H1 (cell line): ENCODE data around the gene TUBGCP5. TPM values are rescaled to one million over a fixed set of nuclear protein-coding genes. Genes with fewer than 3 reads are reported as not detected.
"Not testable (repeated sequence)": the region's sequence is repeated elsewhere in the genome, so short reads cannot be mapped to it uniquely, and the experiment has no call there.

ENCODE experiments used
- CTCF ChIA-PET: fragments of 300-600 bp; sonication (Branson Sonifier 250); formaldehyde crosslinking; loops from one replicate; lab custom pipeline; 2021; ENCODE audit not compliant: partially characterized antibody; lab: Charles Lee
- POLR2A ChIA-PET: fragments of 300-600 bp; sonication (Branson Sonifier 250); formaldehyde crosslinking; loops from one replicate; lab custom pipeline; 2021; ENCODE audit warnings: inconsistent platforms; ENCODE audit not compliant: partially characterized antibody; lab: Charles Lee
- DNase-seq, 2 experiments: peaks; one replicate each; pipeline versions ENCODE4 v3.0.0 to v3.0.0-alpha.2; 2010 to 2022; ENCODE audit warnings: low spot score in 2 of 2, low read depth in 1 of 2, mixed read lengths in 1 of 2
- FAIRE-seq: peaks from 2 replicates; lab custom pipeline; 2011; peaks lifted over from hg19 to GRCh38; lab: Jason Lieb, UNC
- H2AFZ ChIP-seq: 2 replicates; pipeline ENCODE4 v1.8.1; 2012; ENCODE audit warnings: low read length, inconsistent platforms
- H2AK5ac ChIP-seq: 2 replicates; pipeline ENCODE4 v1.6.1; 2013; ENCODE audit warnings: low read depth, low read length
- H2BK120ac ChIP-seq: replicated peaks from 2 replicates; pipeline ENCODE3; 2013; ENCODE audit warnings: low read depth, low read length, inconsistent platforms
- H2BK12ac ChIP-seq: 2 replicates; pipeline ENCODE4 v1.6.1; 2013; ENCODE audit warnings: low read depth, low read length
- H2BK15ac ChIP-seq: 2 replicates; pipeline ENCODE4 v1.6.1; 2013; ENCODE audit warnings: low read length
- H2BK20ac ChIP-seq: 2 replicates; pipeline ENCODE4 v1.6.1; 2013; ENCODE audit warnings: low read length
- H2BK5ac ChIP-seq: 2 replicates; pipeline ENCODE4 v1.6.1; 2013; ENCODE audit warnings: low read depth, low read length
- H3K14ac ChIP-seq: 2 replicates; pipeline ENCODE4 v1.6.1; 2013; ENCODE audit warnings: inconsistent platforms; ENCODE audit not compliant: insufficient read length
- H3K18ac ChIP-seq: 2 replicates; pipeline ENCODE4 v1.6.1; 2013; ENCODE audit warnings: low read length; ENCODE audit errors: extremely low read depth
- H3K23ac ChIP-seq: 2 replicates; pipeline ENCODE4 v1.6.1; 2013; ENCODE audit warnings: inconsistent platforms; ENCODE audit not compliant: insufficient read length
- H3K23me2 ChIP-seq: 2 replicates; pipeline ENCODE4 v1.6.1; 2013; ENCODE audit warnings: low read depth, low read length
- H3K27ac ChIP-seq: 2 replicates; pipeline ENCODE4 v1.6.1; 2011; ENCODE audit warnings: low read depth, low read length, inconsistent platforms
- H3K27me3 ChIP-seq, 4 experiments: replicated peaks in 1 of 4; 1 replicate in 1 of 4; 2 replicates in 3 of 4; pipeline versions ENCODE4 v1.6.1 to v1.8.1; 2011 to 2013; ENCODE audit warnings: low read length in 3 of 4, mild to moderate bottlenecking in 3 of 4, inconsistent platforms in 2 of 4, mixed read lengths in 2 of 4, moderate library complexity in 1 of 4; ENCODE audit not compliant: control insufficient read depth in 3 of 4, insufficient read depth in 3 of 4; ENCODE audit errors: extremely low read depth in 1 of 4
- H3K36me3 ChIP-seq, 4 experiments: 2 replicates each; pipeline versions ENCODE4 v1.6.1 to v1.8.1; 2011 to 2013; ENCODE audit warnings: mild to moderate bottlenecking in 4 of 4, low read length in 3 of 4, moderate library complexity in 2 of 4, control low read depth in 1 of 4, inconsistent platforms in 1 of 4; ENCODE audit not compliant: insufficient read depth in 4 of 4, control insufficient read depth in 2 of 4
- H3K4ac ChIP-seq: replicated peaks from 2 replicates; pipeline ENCODE3; 2013; ENCODE audit warnings: low read length, low read depth, mixed read lengths, inconsistent platforms; ENCODE audit not compliant: insufficient read length
- H3K4me1 ChIP-seq, 4 experiments: replicated peaks in 1 of 4; 1 replicate in 1 of 4; 2 replicates in 3 of 4; pipeline versions ENCODE4 v1.6.1 to v1.8.1; 2011 to 2013; ENCODE audit warnings: low read length in 3 of 4, inconsistent platforms in 2 of 4, mixed read lengths in 1 of 4; ENCODE audit not compliant: insufficient read depth in 4 of 4, control insufficient read depth in 3 of 4
- H3K4me2 ChIP-seq, 2 experiments: 2 replicates each; pipeline versions ENCODE4 v1.6.1 to v1.8.1; 2011 to 2013; ENCODE audit warnings: low read depth in 2 of 2, low read length in 2 of 2, control low read depth in 1 of 2, inconsistent platforms in 1 of 2, mild to moderate bottlenecking in 1 of 2; ENCODE audit not compliant: insufficient read depth in 1 of 2
- H3K4me3 ChIP-seq, 4 experiments: fragments of 200-600, 300-600 bp in 1 of 4; sonication (generic), shearing (Covaris generic), sonication (Bioruptor Twin) in 1 of 4; 2 replicates each; pipeline versions ENCODE4 v1.5.1 to v1.8.1; 2011 to 2016; ENCODE audit warnings: low read length in 4 of 4, low read depth in 3 of 4, control low read depth in 2 of 4, inconsistent platforms in 2 of 4, mild to moderate bottlenecking in 2 of 4, mixed read lengths in 1 of 4, moderate library complexity in 1 of 4; ENCODE audit not compliant: insufficient read depth in 2 of 4; ENCODE audit errors: extremely low read depth in 1 of 4
- H3K56ac ChIP-seq: replicated peaks from 2 replicates; pipeline ENCODE3; 2013; ENCODE audit warnings: low read depth, mild to moderate bottlenecking, mixed read lengths, low read length, inconsistent platforms; ENCODE audit not compliant: insufficient read length
- H3K79me1 ChIP-seq: 2 replicates; pipeline ENCODE4 v1.6.1; 2013; ENCODE audit warnings: low read depth, low read length, control low read depth
- H3K79me2 ChIP-seq, 2 experiments: 2 replicates each; pipeline versions ENCODE4 v1.6.1 to v1.8.1; 2012 to 2013; ENCODE audit warnings: low read length in 2 of 2, mild to moderate bottlenecking in 2 of 2, inconsistent platforms in 1 of 2; ENCODE audit not compliant: insufficient read depth in 2 of 2, control insufficient read depth in 1 of 2
- H3K9ac ChIP-seq, 4 experiments: replicated peaks in 1 of 4; 1 replicate in 1 of 4; 2 replicates in 3 of 4; pipeline versions ENCODE4 v1.6.1 to v1.8.1; 2011 to 2013; ENCODE audit warnings: low read depth in 3 of 4, low read length in 3 of 4, control low read depth in 2 of 4, mild to moderate bottlenecking in 2 of 4, moderate library complexity in 2 of 4, inconsistent platforms in 1 of 4; ENCODE audit errors: extremely low read depth in 1 of 4
- H3K9me3 ChIP-seq, 2 experiments: 2 replicates each; pipeline versions ENCODE4 v1.6.1 to v1.8.1; 2012 to 2013; ENCODE audit warnings: mild to moderate bottlenecking in 2 of 2, moderate library complexity in 2 of 2, control low read depth in 1 of 2, inconsistent platforms in 1 of 2, low read depth in 1 of 2, low read length in 1 of 2, mixed read lengths in 1 of 2; ENCODE audit not compliant: insufficient read depth in 2 of 2
- H4K20me1 ChIP-seq, 2 experiments: replicated peaks in 1 of 2; 2 replicates each; pipeline versions ENCODE3 to v1.8.1; 2011 to 2013; ENCODE audit warnings: inconsistent platforms in 2 of 2, low read length in 2 of 2, mild to moderate bottlenecking in 1 of 2; ENCODE audit not compliant: insufficient read depth in 2 of 2, control insufficient read depth in 1 of 2
- H4K5ac ChIP-seq: 2 replicates; pipeline ENCODE4 v1.6.1; 2013; ENCODE audit warnings: low read length, low read depth, mixed read lengths, inconsistent platforms; ENCODE audit not compliant: insufficient read length
- H4K8ac ChIP-seq: 2 replicates; pipeline ENCODE4 v1.8.0; 2013; ENCODE audit warnings: mild to moderate bottlenecking, moderate library complexity, low read length, inconsistent platforms; ENCODE audit not compliant: insufficient read depth; ENCODE audit errors: extremely low read depth
- H4K91ac ChIP-seq: replicated peaks from 2 replicates; pipeline ENCODE3; 2013; ENCODE audit warnings: low read length, mixed read lengths, inconsistent platforms; ENCODE audit not compliant: insufficient read length
- EGR1 ChIP-seq: IDR thresholded peaks from 2 replicates; pipeline ENCODE4 v1.6.1; 2011; ENCODE audit warnings: low read depth, low read length, borderline replicate concordance
- FOSL1 ChIP-seq: IDR thresholded peaks from 2 replicates; pipeline ENCODE4 v1.6.1; 2011; ENCODE audit warnings: mild to moderate bottlenecking, low read depth, low read length, moderate library complexity; ENCODE audit not compliant: insufficient read depth
- KDM4A ChIP-seq: IDR thresholded peaks from one replicate; pipeline ENCODE4 v1.7.1; 2012; ENCODE audit warnings: low read depth, mild to moderate bottlenecking, moderate library complexity, low read length, inconsistent platforms; ENCODE audit not compliant: severe bottlenecking
- MAFK ChIP-seq: IDR thresholded peaks from 2 replicates; pipeline ENCODE4 v1.6.1; 2012; ENCODE audit warnings: low read depth, mild to moderate bottlenecking, improper control_type of control experiment, low read length
- NRF1 ChIP-seq: IDR thresholded peaks from 2 replicates; pipeline ENCODE4 v1.6.1; 2011; ENCODE audit warnings: mild to moderate bottlenecking, low read depth, low read length, improper control_type of control experiment
- RNF2 ChIP-seq: fragments of 200-900, 300-1000 bp; sonication (generic); IDR thresholded peaks from 2 replicates; pipeline ENCODE4 v1.7.1; 2016; ENCODE audit warnings: borderline replicate concordance, low read depth, mild to moderate bottlenecking, antibody characterized with exemption, low read length; ENCODE audit not compliant: poor library complexity, severe bottlenecking; ENCODE audit errors: missing control alignments
- WGBS, 2 experiments: shearing (Covaris generic) in 1 of 2; methylation state at CpG; one replicate each; pipeline versions ENCODE4 v1.1.6 to v1.1.7; 2013 to 2015; ENCODE audit warnings: low lambda C conversion rate in 2 of 2, mixed read lengths in 2 of 2, inconsistent platforms in 1 of 2, low coverage in 1 of 2, missing lambda C conversion rate in 1 of 2; ENCODE audit not compliant: insufficient replicate concordance in 2 of 2, insufficient coverage in 1 of 2, insufficient read length in 1 of 2; ENCODE audit errors: extremely low coverage in 1 of 2, missing lambda C conversion rate in 1 of 2; 5-methylcytosine and 5-hydroxymethylcytosine counted together
- polyA plus RNA-seq, 7 experiments: library from polyadenylated mRNA; depleted of rRNA in 3 of 7; stranded (reverse) in 5 of 7; unstranded in 2 of 7; fragments of >200 nt in 5 of 7; fragments of 200-250 nt in 2 of 7; gene quantifications; 1 replicate in 5 of 7; 2 replicates in 1 of 7; 4 replicates in 1 of 7; pipeline versions ENCODE4 v1.2.1 to v1.2.3, GENCODE V29; 2011 to 2013; ENCODE audit warnings: missing spikeins in 2 of 7, mixed read lengths in 2 of 7
- total RNA-seq: library from RNA; stranded (reverse); fragmentation: NEBNext Ultra II Directional; extraction: Animal tissue kit (Norgen Biotek cat#: 25700); gene quantifications from 2 replicates; pipeline ENCODE4 v1.2.1, GENCODE V29; 2021

Gene TUBGCP5
- total and polyA plus RNA-seq, 2 of the 8 experiments (the other 6 are each of a cell fraction or from before 2014, with no cell fraction given), result 6.3 to 12.5 TPM

DNA sequence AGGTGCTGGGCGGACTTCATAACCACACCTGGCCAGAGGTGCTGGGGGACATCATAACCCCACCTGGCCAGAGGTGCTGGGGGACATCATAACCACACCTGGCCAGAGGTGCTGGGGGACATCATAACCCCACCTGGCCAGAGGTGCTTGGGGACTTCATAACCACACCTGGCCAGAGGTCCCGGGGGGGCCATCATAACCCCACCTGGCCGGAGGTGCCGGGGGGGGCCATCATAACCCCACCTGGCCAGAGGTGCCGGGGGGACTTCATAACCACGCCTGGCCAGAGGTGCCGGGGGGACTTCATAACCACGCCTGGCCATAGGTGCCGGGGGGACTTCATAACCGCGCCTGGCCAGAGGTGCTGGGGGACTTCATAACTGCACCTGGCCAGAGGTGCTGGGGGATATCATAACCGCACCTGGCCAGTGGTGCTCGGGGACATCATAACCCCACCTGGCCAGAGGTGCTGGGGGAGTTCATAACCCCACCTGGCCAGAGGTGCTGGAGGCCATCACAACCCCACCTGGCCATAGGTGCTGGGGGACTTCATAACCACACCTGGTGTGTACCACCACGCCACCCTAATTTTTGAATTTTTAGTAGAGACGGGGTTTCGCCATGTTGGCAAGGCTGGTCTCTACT is 10.7 kb upstream of the TUBGCP5 start (continued):
- no peak for TF ChIP-seq RNF2
- no peak for TF ChIP-seq NRF1
- TF ChIP-seq FOSL1, result no peak
- TF ChIP-seq EGR1, result no peak
- no peak for TF ChIP-seq MAFK
- TF ChIP-seq KDM4A, result no peak
- TF ChIP-seq, all 59 proteins: peak for 0

DNA sequence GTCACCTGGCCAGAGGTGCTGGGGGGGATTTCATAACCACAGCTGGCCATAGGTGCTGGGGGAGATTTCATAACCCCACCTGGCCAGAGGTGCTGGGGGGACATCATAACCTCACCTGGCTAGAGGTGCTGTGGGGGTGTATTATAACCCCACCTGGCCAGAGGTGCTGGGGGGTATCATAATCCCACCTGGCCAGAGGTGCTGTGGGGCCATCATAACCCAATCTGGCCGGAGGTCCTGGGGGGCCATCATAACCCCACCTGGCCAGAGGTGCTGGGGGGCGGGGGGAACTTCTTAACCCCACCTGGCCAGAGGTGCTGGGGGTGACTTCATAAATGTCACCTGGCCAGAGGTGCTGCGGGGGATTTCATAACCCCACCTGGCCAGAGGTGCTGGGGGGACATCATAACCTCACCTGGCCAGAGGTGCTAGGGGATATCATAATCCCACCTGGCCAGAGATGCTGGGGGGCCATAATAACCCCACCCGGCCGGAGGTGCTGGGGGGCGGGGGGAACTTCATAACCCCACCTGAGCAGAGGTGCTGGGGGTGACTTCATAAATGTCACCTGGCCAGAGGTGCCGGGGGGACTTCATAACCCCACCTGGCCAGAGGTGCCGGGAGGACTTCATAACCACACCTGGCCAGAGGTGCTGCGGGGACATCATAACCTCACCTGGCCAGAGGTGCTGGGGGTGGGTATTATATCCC is 9.4 kb upstream of the TUBGCP5 start:
- CTCF ChIA-PET, H3K4ac ChIP-seq, H3K4me2 ChIP-seq, H3K4me1 ChIP-seq, H4K91ac ChIP-seq, H3K4me3 ChIP-seq, FAIRE-seq, DNase-seq, H3K27ac ChIP-seq, H4K8ac ChIP-seq, H2AK5ac ChIP-seq, H2BK12ac ChIP-seq, H4K20me1 ChIP-seq, H3K14ac ChIP-seq, H2BK20ac ChIP-seq, H3K79me2 ChIP-seq, H3K9ac ChIP-seq, POLR2A ChIA-PET, H3K18ac ChIP-seq, H3K56ac ChIP-seq, H2BK5ac ChIP-seq, H3K23ac ChIP-seq, H2AFZ ChIP-seq, H2BK15ac ChIP-seq, H3K36me3 ChIP-seq, H3K23me2 ChIP-seq, H3K27me3 ChIP-seq, H2BK120ac ChIP-seq, H3K79me1 ChIP-seq, H4K5ac ChIP-seq: not testable (repeated sequence)
- 83% methylated on average over 8 of the region's 9 CpGs; no CpG with 5 or more reads in 1 of the 2 experiments for WGBS, 2 experiments
- peaks cover 0 to 35% of the 10 kb centered on the region in 2 experiments; a peak in 2 of 4 replicates for H3K9me3 ChIP-seq
